GM18499 (cell line): ENCODE results near the gene PTPN21.

ENCODE experiments used
- ATAC-seq: cut with Tn5 transposase; IDR thresholded peaks from one replicate; pipeline ENCODE4 v1.9.1; 2021; ENCODE audit warnings: moderate number of reproducible peaks; ENCODE audit not compliant: insufficient read depth, unreplicated experiment

PTPN21 gene

GRCh38 chr14:88554457-88555286 is at the start of gene PTPN21:
PTPN21 (minus strand) TSS chr14:88555007; CDS start chr14:88550417, 4,590 bp downstream.
- no peak for ATAC-seq

- no peak for ATAC-seq
Observed at GRCh38 chr14:88604212-88604611, 49.4 kb upstream of the PTPN21 start.

DNA sequence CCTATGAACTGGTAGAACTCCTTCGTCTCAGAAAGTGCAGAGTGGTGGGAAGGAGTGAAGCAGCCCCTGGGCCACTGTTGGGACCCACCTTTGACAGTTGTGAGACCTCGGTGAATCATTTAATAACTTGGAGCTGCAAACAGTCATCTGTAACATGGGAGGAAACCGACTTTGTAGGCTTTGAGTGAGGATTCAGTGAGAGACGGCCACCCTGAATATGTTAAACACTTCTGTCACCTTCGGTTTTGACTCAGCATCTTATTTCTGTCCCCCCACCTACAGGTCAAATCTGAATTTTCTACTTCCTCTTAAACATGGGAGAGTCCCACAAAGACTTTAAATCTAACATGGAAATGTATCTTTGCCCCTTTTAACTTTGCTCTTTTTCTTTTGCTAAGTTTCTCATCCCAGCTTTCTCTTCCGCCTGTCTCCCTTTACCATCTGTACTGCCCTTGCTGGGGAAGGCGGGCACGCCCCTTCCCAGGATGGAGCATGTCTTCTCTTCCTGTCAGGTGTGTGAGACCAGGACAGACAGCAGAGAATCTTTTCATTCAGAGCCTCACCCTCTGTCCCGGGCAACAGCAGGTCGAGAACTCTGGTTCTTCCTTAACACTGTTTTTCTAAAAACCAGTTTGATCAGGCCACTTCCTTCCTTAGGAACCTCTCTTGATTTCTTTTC is 45.1 kb upstream of the PTPN21 start:
- ATAC-seq: peak; percentile 85

GRCh38 chr14:88599326-88599725 is 44.5 kb upstream of the PTPN21 start:
- no peak for ATAC-seq

- ATAC-seq: no peak
Observed at GRCh38 chr14:88598097-88598675, 43.4 kb upstream of the PTPN21 start.

GRCh38 chr14:88597601-88598000 is 42.8 kb upstream of the PTPN21 start:
- ATAC-seq: no peak

GRCh38 chr14:88597038-88597437 is 42.2 kb upstream of the PTPN21 start:
- no peak for ATAC-seq

DNA sequence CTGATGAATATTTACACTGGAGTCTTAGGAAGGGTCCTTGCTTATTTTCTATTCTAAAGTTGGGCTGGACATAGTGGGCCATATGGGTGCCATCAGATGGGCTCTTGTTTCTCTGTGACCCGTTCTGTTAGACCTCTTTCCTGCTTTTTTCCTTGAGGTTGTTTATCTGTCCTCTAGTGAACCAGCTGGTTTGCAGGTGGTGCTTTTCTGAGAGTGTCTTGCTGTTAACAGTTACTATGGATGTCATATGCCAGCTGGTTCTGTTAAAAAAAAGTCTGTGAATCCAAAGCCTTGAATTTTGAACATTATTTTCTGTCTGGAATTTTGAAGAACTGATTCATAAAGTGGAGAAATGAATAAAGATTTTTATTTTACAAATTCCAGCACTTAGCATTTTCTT is 37.2 kb upstream of the PTPN21 start:
- ATAC-seq: no peak

DNA sequence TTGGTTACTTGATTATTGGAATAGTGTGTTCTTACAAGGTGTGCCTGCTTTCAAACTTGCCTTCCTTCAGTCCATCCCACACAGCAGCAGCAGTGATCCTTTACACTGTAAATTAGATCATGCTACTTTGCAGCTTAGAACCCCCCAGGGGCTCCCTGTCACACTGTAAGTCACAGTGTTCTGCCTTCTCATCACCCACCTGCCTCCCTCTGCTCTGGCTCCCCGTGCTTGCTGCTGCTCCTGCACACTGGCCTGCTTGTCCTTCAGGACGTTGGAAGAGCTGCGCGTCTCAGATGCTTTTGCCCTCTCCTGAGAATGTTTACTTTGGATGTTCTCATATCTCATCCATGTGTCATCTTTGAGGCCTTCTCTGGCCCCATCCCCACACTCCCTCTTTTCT is 35.4 kb upstream of the PTPN21 start:
- no peak for ATAC-seq

- ATAC-seq: no peak
Observed at GRCh38 chr14:88588081-88588480, 33.3 kb upstream of the PTPN21 start.

DNA sequence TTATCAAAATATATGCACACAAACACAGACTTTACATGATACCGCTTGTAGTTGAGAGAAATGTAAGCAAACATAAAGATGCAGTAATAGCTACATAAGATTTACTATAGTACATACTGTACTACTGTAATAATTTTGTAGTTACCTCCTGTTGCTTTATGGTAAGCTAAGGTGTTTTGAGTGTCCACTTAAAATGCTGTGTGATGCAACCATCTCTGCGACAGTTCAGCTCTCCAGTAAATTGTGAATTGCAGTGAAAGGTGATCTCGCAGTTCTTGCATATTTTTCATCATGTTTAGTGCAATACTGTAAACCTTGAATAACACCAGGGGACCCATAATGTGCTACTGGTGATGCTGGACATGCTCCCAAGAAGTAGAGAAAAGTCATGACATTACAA is 29.6 kb upstream of the PTPN21 start:
- ATAC-seq: no peak

DNA sequence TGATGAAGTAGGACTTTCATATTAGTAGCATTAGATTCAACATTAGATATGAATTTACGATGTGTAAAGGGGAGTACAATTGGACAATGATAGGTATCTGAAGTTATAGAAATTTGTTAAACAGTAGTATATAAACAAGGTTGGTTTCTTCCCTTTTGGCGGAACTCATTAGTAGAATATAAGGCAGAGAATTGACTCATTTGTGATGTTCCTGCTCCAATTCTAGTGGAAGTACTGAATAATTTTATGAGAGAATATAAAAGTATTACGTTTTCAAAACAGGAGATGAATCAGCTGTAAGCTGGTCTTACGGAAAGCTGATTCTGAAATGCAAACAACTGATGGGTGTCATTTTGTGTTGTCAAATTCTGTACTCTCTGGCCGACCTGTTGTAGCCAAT is 21.4 kb upstream of the PTPN21 start:
- ATAC-seq: no peak

GRCh38 chr14:88572117-88572516 is 17.3 kb upstream of the PTPN21 start:
- ATAC-seq: no peak

GRCh38 chr14:88568196-88568595 is 13.4 kb upstream of the PTPN21 start:
- ATAC-seq: no peak

- ATAC-seq: no peak
Observed at GRCh38 chr14:88565427-88565826, 10.6 kb upstream of the PTPN21 start.

GRCh38 chr14:88563845-88564244 is 9.0 kb upstream of the PTPN21 start:
- ATAC-seq: no peak

GRCh38 chr14:88562831-88563686 is 8.3 kb upstream of the PTPN21 start, which contains the start of gene ZC3H14:
ZC3H14 (plus strand) TSS chr14:88563037; CDS start chr14:88563134, 97 bp downstream.
- ATAC-seq: peak; percentile 83

- peak; percentile 3 for ATAC-seq
Observed at GRCh38 chr14:88562532-88562830, 7.7 kb upstream of the PTPN21 start.

DNA sequence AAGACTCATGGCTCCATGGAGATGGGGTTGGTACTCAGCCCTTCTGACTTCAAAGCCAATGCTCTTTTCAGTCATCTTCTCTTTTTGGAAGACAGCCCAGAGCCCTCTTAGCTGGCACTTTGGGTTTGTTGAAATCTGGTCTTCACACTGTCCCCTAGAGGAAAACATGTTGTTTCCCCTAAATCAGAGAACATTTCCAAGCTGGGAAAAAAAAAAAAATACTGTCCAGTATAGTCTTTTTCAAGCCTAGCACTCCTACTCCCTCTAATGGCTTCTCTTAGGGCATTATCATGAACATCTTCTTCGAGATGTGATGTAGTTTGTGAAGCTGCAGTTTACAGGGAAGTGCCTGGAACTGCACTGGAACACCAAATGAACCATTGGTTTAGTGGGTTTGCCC is 5.0 kb upstream of the PTPN21 start:
- ATAC-seq: no peak

- ATAC-seq: no peak
Observed at GRCh38 chr14:88556581-88556980, 1.8 kb upstream of the PTPN21 start.
